HG03460 (cell line): ENCODE measurements around the gene UGT1A8.

ENCODE experiments used
- ATAC-seq: cut with Tn5 transposase; IDR thresholded peaks from one replicate; pipeline ENCODE4 v1.9.1; 2021; ENCODE audit not compliant: unreplicated experiment

Gene UGT1A8

DNA sequence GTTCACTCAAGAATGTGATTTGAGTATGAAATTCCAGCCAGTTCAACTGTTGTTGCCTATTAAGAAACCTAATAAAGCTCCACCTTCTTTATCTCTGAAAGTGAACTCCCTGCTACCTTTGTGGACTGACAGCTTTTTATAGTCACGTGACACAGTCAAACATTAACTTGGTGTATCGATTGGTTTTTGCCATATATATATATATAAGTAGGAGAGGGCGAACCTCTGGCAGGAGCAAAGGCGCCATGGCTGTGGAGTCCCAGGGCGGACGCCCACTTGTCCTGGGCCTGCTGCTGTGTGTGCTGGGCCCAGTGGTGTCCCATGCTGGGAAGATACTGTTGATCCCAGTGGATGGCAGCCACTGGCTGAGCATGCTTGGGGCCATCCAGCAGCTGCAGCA is 142.6 kb downstream of the UGT1A8 start, which contains the start of gene UGT1A1:
Gene UGT1A1, plus strand, starts transcription at position 228 of the 400 bp plus-strand sequence. Its CDS starts 18 bp downstream, at position 246.
- ATAC-seq, result no peak

- no peak for ATAC-seq
Observed at GRCh38 chr2:233761040-233761769, 143.8 kb downstream of the UGT1A8 start.

GRCh38 chr2:233764264-233764663 is 146.8 kb downstream of the UGT1A8 start:
- no peak for ATAC-seq

DNA sequence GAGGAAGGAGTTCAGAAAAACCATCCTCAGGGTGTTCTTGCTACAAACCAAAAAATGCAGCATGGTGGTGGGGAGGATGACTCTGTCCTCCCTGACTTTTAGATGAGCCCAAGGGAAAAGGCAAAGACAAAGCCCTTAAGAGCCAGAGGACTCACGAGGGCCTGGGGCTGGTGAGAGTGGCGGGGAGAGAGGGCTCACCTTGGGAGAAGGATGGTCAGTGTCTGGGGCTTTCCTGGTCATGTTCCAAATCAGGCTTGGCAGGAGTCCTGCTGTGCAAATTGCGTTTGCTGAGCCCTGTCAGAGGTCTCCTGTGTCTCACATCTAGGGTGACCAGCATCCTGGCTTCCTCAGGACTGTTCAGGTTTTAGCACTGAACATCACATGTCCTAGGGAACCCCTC is 147.3 kb downstream of the UGT1A8 start:
- no peak for ATAC-seq

DNA sequence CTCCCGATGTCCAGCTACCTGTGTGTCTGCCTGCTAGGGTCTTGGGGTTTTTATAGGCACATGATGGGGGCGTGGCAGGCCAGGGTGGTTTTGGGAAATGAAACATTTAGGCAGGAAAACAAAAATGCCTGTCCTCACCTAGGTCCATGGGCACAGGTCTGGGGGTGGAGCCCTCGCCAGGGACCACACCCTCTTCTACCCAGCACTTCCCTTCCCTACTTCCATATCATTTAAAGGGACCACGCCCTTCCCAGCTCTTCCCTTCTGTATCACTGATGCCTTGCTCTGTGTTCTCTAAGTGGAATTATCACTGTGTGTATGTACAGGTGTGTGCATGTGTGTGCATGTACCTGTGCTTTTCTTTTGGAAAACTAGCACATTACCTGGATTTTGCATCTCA is 149.0 kb downstream of the UGT1A8 start:
- ATAC-seq, result no peak

- no peak for ATAC-seq
Observed at GRCh38 chr2:233768076-233768475, 150.6 kb downstream of the UGT1A8 start.

DNA sequence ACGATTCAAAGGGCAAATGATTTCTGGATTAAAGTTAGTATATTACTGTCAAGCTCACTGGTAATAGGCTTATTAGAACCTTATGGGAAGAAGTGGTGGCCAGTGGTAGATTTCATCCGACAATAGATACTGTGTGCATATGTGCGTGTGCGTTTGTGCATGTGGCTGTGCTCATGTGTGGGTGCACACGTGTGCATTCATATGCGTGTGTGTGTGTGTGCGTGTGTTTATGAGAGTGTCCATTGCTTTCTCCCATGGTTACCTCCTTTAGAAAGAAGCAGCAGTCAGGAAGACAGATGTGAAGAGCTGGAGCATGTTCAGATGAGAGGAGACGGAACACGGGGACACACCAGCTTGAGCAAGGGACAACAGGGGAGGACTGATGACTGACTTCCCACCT is 151.8 kb downstream of the UGT1A8 start:
- ATAC-seq, result no peak

DNA sequence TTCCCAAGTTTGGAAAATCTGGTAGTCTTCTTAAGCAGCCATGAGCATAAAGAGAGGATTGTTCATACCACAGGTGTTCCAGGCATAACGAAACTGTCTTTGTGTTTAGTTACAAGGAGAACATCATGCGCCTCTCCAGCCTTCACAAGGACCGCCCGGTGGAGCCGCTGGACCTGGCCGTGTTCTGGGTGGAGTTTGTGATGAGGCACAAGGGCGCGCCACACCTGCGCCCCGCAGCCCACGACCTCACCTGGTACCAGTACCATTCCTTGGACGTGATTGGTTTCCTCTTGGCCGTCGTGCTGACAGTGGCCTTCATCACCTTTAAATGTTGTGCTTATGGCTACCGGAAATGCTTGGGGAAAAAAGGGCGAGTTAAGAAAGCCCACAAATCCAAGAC is 154.7 kb downstream of the UGT1A8 start:
- ATAC-seq, result no peak

GRCh38 chr2:233772583-233772982 is 155.2 kb downstream of the UGT1A8 start:
- no peak for ATAC-seq

DNA sequence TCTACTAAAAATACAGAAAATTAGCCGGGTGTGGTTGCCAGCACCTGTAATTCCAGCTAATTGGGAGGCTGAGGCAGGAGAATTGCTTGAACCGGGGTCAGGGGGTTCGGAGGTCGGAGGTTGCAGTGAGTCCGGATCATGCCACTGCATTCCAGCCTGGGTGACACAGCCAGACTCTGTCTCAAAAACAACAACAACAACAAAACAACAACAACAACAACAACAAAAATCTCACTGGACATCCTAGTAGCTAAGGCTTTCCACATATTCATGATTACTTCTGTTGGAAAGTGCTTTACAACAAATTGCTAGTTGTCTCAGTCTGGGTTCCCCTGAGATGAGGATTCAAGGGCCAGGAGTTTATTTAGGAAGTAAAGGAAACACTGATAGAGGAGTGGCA is 156.4 kb downstream of the UGT1A8 start:
- ATAC-seq, result no peak

- no peak for ATAC-seq
Observed at GRCh38 chr2:233775414-233775813, 158.0 kb downstream of the UGT1A8 start.

GRCh38 chr2:233778030-233778429 is 160.6 kb downstream of the UGT1A8 start, which contains the start of gene MROH2A:
TSS of gene MROH2A (plus strand) at chr2:233778330. CDS start at chr2:233779359, 1,029 bp downstream.
- no peak for ATAC-seq

DNA sequence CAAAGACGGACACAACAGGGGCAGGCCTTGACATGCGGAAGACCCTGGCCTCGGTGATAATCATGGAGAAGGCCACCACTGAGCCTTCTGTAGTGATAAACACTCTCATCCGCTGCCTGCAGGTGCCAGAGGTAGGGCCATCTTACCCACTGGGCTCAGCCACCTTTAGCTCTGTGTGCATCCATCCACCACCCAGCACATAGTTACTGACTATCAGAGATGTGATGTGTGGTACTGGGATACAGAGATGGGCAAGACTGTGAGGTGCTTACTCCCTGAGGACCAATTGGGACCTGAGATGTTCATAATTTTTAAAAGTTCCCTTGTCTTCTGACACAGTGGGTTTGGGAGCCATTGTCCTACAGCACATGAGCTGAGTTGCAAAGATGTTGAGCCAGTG is 162.3 kb downstream of the UGT1A8 start:
- ATAC-seq, result no peak

DNA sequence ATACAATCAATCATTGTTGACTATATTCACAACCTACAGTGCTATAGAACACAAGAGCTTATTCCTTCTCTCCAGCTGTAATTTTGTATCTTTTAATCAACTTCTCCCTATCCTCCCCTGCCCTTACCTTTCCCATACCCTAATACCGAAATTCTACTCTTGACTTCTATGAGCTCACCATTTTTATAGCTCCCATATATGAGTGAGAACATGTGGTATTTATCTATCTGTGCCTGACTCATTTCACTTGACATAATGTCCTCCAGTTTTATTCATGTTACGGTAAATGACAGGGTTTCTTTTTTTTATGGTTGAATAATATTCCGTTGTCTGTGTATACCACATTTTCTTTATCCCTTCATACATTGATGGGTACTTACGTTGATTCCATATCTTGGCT is 163.3 kb downstream of the UGT1A8 start:
- no peak for ATAC-seq

GRCh38 chr2:233789554-233789953 is 172.1 kb downstream of the UGT1A8 start:
- ATAC-seq, result no peak

DNA sequence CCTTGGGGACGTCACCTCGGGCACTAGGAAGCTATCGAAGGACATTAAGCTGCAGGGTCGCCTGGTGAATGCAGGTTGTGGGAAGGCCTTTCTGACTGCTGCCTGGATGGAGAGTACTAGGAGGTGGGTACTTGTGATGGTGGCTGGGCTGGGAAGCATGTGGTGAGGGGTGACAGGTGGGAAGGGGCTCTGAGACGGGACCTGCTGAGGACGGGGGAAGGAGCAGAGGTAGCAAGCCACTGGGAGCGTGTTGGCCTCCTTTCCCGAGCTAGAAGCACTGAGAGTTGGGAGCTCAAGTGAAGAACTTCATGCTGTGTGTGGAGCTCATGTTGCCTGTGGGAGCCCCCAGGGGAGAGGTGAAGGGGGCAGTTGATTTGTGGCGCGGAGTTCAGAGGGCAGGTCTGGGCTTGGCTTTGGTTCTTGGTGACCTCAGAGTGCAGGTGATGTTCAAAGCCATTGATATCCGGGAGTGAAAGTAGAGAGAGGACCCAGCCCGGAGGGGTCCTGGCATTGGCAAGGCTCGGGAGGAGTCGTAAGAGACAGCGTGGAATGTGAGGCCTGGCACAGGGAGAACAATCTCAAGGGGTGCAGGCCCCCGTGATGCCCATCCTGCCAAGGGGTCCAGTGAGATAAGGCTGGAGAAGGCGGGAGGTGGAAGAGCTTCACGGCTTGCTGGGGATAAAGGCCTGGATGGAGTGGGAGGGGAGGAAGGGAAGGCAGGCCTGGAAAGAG is 173.9 kb downstream of the UGT1A8 start:
- no peak for ATAC-seq

GRCh38 chr2:233791883-233792329 is 174.5 kb downstream of the UGT1A8 start:
- no peak for ATAC-seq

GRCh38 chr2:233792720-233793119 is 175.3 kb downstream of the UGT1A8 start:
- ATAC-seq, result no peak

DNA sequence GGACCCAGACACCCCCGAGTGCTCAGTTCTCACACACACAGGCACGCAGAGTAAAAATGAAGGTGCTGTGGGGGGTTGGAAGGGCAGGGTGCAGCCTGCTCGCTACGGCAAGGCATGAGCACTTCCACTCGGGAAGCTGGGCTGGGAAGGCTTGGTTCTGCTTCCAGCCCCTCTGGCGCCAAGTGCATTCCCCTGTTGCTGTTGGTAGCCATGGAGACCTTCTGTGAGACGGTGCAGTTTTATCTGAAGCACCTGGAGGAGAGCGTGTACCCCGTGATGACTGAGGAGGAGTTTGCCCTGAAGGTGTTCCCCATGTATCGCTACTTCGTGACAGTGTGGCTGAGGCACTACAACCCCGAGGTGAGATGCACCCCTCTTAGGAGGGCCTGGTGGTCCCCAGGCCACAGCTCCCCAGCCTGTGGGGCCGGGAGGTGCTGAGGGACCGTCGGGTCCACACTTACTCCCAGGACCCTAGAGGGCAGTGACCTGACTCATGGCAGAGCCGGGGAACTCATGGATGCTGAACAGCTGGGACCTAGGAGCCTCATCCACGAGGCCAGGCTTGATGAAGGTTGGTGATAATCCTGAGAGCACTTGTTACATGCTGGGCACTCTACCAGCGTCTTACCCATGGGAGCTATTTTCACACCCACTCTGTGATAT is 176.2 kb downstream of the UGT1A8 start:
- ATAC-seq, result no peak

GRCh38 chr2:233794128-233794658 is 176.8 kb downstream of the UGT1A8 start:
- ATAC-seq, result no peak

- no peak for ATAC-seq
Observed at GRCh38 chr2:233795735-233796171, 178.3 kb downstream of the UGT1A8 start.
